ENCODE results near the gene CAMTA1. TPM values are rescaled to one million over a fixed set of nuclear protein-coding genes. Genes with fewer than 3 reads are reported as not detected.

Gene CAMTA1
- polyA plus RNA-seq, 1 donor from 2014 or later: 162 TPM

- H3K4me2 ChIP-seq (ENCODE audit: low read length): no peak overlapping the region
- no peaks in the 10 kb centered on the region for H3K36me3 ChIP-seq (ENCODE audit: insufficient read depth, low read length)
- H3K79me2 ChIP-seq (replicated peaks; ENCODE audit: insufficient read depth, low read length): no peaks in the 10 kb centered on the region
- H3K27ac ChIP-seq (ENCODE audit: low read length): no peak overlapping the region
- no peaks in the 10 kb centered on the region for H4K20me1 ChIP-seq (ENCODE audit: insufficient read depth)
- no peak overlapping the region for H3K9ac ChIP-seq (ENCODE audit: low read length)
- H3K9me3 ChIP-seq (ENCODE audit: low read length): no peaks in the 10 kb centered on the region
- H3K27me3 ChIP-seq (ENCODE audit: insufficient read depth, low read depth, low read length): no peaks in the 10 kb centered on the region
- no peaks in the 10 kb centered on the region for H3F3A ChIP-seq (ENCODE audit: insufficient read depth, low read length, poor library complexity, severe bottlenecking)
- H3K9me2 ChIP-seq (ENCODE audit: insufficient read depth, low read length): no peaks in the 10 kb centered on the region
- no peak overlapping the region for H2AFZ ChIP-seq (ENCODE audit: low read depth, low read length)
- no peak overlapping the region for H3K4me3 ChIP-seq (ENCODE audit: low read length)
- TF ChIP-seq EP300 (conservative IDR thresholded peaks at IDR 0.05; ENCODE audit: poor library complexity, severe bottlenecking): no peak
- TF ChIP-seq MXI1 (conservative IDR thresholded peaks at IDR 0.05; ENCODE audit: poor library complexity, severe bottlenecking): no peak
- no peak for TF ChIP-seq EZH2 (IDR thresholded peaks at IDR 0.05; ENCODE audit: borderline replicate concordance, insufficient read depth, low read length, poor library complexity, severe bottlenecking)
- no peak for TF ChIP-seq TAF1 (IDR thresholded peaks at IDR 0.05; ENCODE audit: low read depth)
- no peak for TF ChIP-seq SMC3 (conservative IDR thresholded peaks at IDR 0.05; ENCODE audit: poor library complexity)
- TF ChIP-seq RAD21 (conservative IDR thresholded peaks at IDR 0.05): no peak
- TF ChIP-seq, protein P1, sequence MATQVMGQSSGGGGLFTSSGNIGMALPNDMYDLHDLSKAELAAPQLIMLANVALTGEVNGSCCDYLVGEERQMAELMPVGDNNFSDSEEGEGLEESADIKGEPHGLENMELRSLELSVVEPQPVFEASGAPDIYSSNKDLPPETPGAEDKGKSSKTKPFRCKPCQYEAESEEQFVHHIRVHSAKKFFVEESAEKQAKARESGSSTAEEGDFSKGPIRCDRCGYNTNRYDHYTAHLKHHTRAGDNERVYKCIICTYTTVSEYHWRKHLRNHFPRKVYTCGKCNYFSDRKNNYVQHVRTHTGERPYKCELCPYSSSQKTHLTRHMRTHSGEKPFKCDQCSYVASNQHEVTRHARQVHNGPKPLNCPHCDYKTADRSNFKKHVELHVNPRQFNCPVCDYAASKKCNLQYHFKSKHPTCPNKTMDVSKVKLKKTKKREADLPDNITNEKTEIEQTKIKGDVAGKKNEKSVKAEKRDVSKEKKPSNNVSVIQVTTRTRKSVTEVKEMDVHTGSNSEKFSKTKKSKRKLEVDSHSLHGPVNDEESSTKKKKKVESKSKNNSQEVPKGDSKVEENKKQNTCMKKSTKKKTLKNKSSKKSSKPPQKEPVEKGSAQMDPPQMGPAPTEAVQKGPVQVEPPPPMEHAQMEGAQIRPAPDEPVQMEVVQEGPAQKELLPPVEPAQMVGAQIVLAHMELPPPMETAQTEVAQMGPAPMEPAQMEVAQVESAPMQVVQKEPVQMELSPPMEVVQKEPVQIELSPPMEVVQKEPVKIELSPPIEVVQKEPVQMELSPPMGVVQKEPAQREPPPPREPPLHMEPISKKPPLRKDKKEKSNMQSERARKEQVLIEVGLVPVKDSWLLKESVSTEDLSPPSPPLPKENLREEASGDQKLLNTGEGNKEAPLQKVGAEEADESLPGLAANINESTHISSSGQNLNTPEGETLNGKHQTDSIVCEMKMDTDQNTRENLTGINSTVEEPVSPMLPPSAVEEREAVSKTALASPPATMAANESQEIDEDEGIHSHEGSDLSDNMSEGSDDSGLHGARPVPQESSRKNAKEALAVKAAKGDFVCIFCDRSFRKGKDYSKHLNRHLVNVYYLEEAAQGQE (IDR thresholded peaks at IDR 0.05; ENCODE audit: borderline replicate concordance): no peak
- TF ChIP-seq CTCF (IDR thresholded peaks at IDR 0.05; ENCODE audit: poor library complexity, severe bottlenecking): no peak
- no peak for TF ChIP-seq POLR2AphosphoS5 (IDR thresholded peaks at IDR 0.05)
These were observed 258.7 kb downstream of the CAMTA1 start for GRCh38 chr1:7043719-7044535.

DNA sequence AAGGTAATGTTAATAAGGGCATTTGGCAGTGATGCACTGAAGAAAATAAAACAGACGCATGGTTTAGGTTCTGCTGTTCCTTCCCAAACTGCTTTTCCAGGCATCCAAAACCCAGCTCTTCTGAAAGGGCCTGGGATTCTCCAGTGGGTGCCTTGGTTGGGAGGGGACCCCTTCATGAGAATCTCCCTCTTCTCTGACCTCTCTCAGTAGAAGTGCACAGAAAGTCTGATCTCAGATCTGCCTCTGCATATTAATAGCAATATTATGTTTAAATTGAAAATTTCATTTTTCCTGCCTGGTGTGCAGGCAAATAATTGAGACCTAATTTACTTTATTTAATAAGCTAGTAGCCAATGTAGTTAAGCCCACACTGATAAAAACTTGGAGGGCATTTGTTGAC, 260.6 kb downstream of the CAMTA1 start:
- Histone ChIP-seq H3F3A (ENCODE audit: insufficient read depth, low read length, poor library complexity, severe bottlenecking) (no peaks in the 10 kb centered on the region), H3K4me3 (ENCODE audit: low read length) (no peak overlapping the region), H3K36me3 (ENCODE audit: insufficient read depth, low read length) (no peaks in the 10 kb centered on the region), H3K9me3 (ENCODE audit: low read length) (no peaks in the 10 kb centered on the region), H3K79me2 (replicated peaks; ENCODE audit: insufficient read depth, low read length) (no peaks in the 10 kb centered on the region), H3K27me3 (ENCODE audit: insufficient read depth, low read depth, low read length) (no peaks in the 10 kb centered on the region), H3K9ac (ENCODE audit: low read length) (no peak overlapping the region), H4K20me1 (ENCODE audit: insufficient read depth) (no peaks in the 10 kb centered on the region), H3K9me2 (ENCODE audit: insufficient read depth, low read length) (no peaks in the 10 kb centered on the region), H3K4me2 (ENCODE audit: low read length) (no peak overlapping the region), H3K27ac (ENCODE audit: low read length) (no peak overlapping the region), H2AFZ (ENCODE audit: low read depth, low read length) (no peak overlapping the region)
- TF ChIP-seq RAD21 (conservative IDR thresholded peaks at IDR 0.05): no peak
- TF ChIP-seq MXI1 (conservative IDR thresholded peaks at IDR 0.05; ENCODE audit: poor library complexity, severe bottlenecking): no peak
- no peak for TF ChIP-seq TAF1 (IDR thresholded peaks at IDR 0.05; ENCODE audit: low read depth)
- TF ChIP-seq, protein P1 (IDR thresholded peaks at IDR 0.05; ENCODE audit: borderline replicate concordance): no peak
- no peak for TF ChIP-seq EP300 (conservative IDR thresholded peaks at IDR 0.05; ENCODE audit: poor library complexity, severe bottlenecking)
- TF ChIP-seq SMC3 (conservative IDR thresholded peaks at IDR 0.05; ENCODE audit: poor library complexity): no peak
- TF ChIP-seq POLR2AphosphoS5 (IDR thresholded peaks at IDR 0.05): no peak
- no peak for TF ChIP-seq CTCF (IDR thresholded peaks at IDR 0.05; ENCODE audit: poor library complexity, severe bottlenecking)
- TF ChIP-seq EZH2 (IDR thresholded peaks at IDR 0.05; ENCODE audit: borderline replicate concordance, insufficient read depth, low read length, poor library complexity, severe bottlenecking): no peak

Data from neural cell (in vitro differentiated cells).